HepG2 (cell line): ENCODE results near the gene SLC35B2. TPM values are rescaled to one million over a fixed set of nuclear protein-coding genes. Genes with fewer than 3 reads are reported as not detected.

Source experiments
- ARHGAP35 ChIP-seq: sonication (generic); formaldehyde crosslinking; IDR thresholded peaks from 2 replicates; pipeline ENCODE4 v1.9.0; 2022; ENCODE audit warnings: mild to moderate bottlenecking, inconsistent platforms, moderate library complexity, missing genetic modification reagents, borderline replicate concordance
- CCDC6 ChIP-seq: sonication (generic); formaldehyde crosslinking; IDR thresholded peaks from 2 replicates; pipeline ENCODE4 v1.8.1; 2022; ENCODE audit warnings: mild to moderate bottlenecking, missing genetic modification reagents, moderate library complexity
- FLYWCH1 ChIP-seq: sonication (generic); formaldehyde crosslinking; IDR thresholded peaks from 2 replicates; pipeline ENCODE4 v1.8.1; 2023; ENCODE audit warnings: mild to moderate bottlenecking, missing genetic modification reagents
- KLF9 ChIP-seq: IDR thresholded peaks from 2 replicates; pipeline ENCODE4 v1.6.1; 2016; ENCODE audit warnings: low read depth
- NR2F1 ChIP-seq, 2 experiments: fragments of 450-650 bp in 1 of 2; formaldehyde crosslinking in 1 of 2; IDR thresholded peaks; 2 replicates each; pipeline versions ENCODE4 v1.5.0 to v1.6.1; 2016 to 2020; ENCODE audit warnings: mild to moderate bottlenecking in 1 of 2, missing compliant biosample characterization in 1 of 2, missing genetic modification reagents in 1 of 2, moderate library complexity in 1 of 2
- POLR2A ChIP-seq, 2 experiments: IDR thresholded peaks; 2 replicates each; pipeline ENCODE4 v1.6.1; 2011; ENCODE audit warnings: low read depth in 2 of 2, low read length in 2 of 2, mild to moderate bottlenecking in 1 of 2, moderate library complexity in 1 of 2; ENCODE audit not compliant: insufficient read depth in 1 of 2
- ZNF33B ChIP-seq: sonication (generic); formaldehyde crosslinking; IDR thresholded peaks from 2 replicates; pipeline ENCODE4 v1.5.1; 2020; ENCODE audit warnings: mild to moderate bottlenecking, missing genetic modification reagents
- ZNF441 ChIP-seq: sonication (generic); formaldehyde crosslinking; IDR thresholded peaks from 2 replicates; pipeline ENCODE4 v1.7.0; 2021; ENCODE audit warnings: missing genetic modification reagents, borderline replicate concordance
- ZNF577 ChIP-seq: sonication (generic); formaldehyde crosslinking; IDR thresholded peaks from 2 replicates; pipeline ENCODE4 v1.4.0; 2020; ENCODE audit warnings: mild to moderate bottlenecking, low read depth, missing genetic modification reagents, borderline replicate concordance
- ZSCAN30 ChIP-seq: sonication (generic); formaldehyde crosslinking; IDR thresholded peaks from 2 replicates; pipeline ENCODE4 v1.5.0; 2020; ENCODE audit warnings: mild to moderate bottlenecking, missing genetic modification reagents
- polyA plus RNA-seq, 8 experiments: library from polyadenylated mRNA; depleted of rRNA in 3 of 8; stranded (reverse) in 7 of 8; unstranded in 1 of 8; fragments of >200 nt; fragmentation: Illumina TruSeq in 4 of 8; extraction: Trizol in 4 of 8; gene quantifications; 2 replicates each; pipeline versions ENCODE4 v1.2.1 to v1.2.3, GENCODE V29; 2011 to 2016; ENCODE audit warnings: low read depth in 4 of 8, missing spikeins in 1 of 8, mixed read lengths in 1 of 8; ENCODE audit not compliant: insufficient read depth in 1 of 8
- total RNA-seq, 5 experiments: library from RNA; depleted of rRNA; stranded (reverse); fragments of >200 nt; fragmentation: Illumina TruSeq; extraction: Trizol; gene quantifications; 2 replicates each; pipeline ENCODE4 v1.2.3, GENCODE V29; 2016; ENCODE audit warnings: low read depth in 1 of 5
- TF ChIP-seq, protein P1 (sequence below): sonication (generic); formaldehyde crosslinking; IDR thresholded peaks from 2 replicates; pipeline ENCODE4 v1.4.0; 2020; ENCODE audit warnings: mild to moderate bottlenecking, missing genetic modification reagents, borderline replicate concordance
- TF ChIP-seq, protein P2 (sequence below): sonication (generic); formaldehyde crosslinking; IDR thresholded peaks from 2 replicates; pipeline ENCODE4 v1.5.0; 2020; ENCODE audit warnings: mild to moderate bottlenecking, missing genetic modification reagents, borderline replicate concordance
- TF ChIP-seq, protein P3 (sequence below): sonication (generic); formaldehyde crosslinking; IDR thresholded peaks from 2 replicates; pipeline ENCODE4 v1.4.0; 2020; ENCODE audit warnings: missing genetic modification reagents, borderline replicate concordance
- TF ChIP-seq, protein P4 (sequence below): IDR thresholded peaks from 2 replicates; pipeline ENCODE4 v1.6.1; 2016

Gene SLC35B2
- total and polyA plus RNA-seq, 2 of the 13 experiments (the other 11 are each of a cell fraction or from before 2014, with no cell fraction given) = 61.1 to 148 TPM

DNA sequence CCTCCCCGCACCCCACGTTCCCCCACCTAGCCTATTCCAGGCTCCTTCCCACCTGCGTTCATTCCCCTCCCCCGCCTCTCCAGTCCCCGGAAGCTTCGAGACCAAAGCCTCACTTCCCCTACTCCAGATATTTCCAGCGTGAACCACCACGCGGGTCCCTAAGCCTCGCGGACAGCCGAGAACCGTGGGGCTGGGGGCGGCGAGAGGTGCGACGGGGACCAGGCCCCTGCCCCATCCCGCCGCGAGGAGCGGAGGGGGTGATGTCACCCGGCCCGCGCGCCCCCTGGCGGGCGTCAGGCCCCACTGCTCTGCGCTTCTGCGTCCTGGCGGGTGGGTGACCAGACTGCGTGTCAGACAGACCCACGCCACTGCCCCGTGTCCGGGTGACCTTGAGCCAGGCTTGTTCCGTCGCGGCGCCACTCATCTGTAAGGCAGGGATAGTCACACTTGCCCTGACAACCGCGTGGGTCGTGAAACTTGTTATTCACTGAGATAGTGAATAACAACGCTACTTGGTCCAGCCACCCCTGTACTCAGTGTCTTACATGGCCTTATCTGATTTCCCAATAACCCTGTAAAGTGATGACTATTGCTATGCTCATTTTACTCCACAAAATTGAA, 19.4 kb downstream of the SLC35B2 start (continued):
- TF ChIP-seq ZNF441 (CRISPR knock-in tag) (peak; percentile 70), ARHGAP35 (CRISPR knock-in tag) (peak; percentile 81; the same call in 1 of the 2 replicates), CCDC6 (CRISPR knock-in tag) (no peak), KLF9 (CRISPR knock-in tag) (0 out of 2 replicates have a peak, but pooled peaks have one; percentile 35), FLYWCH1 (CRISPR knock-in tag) (no peak), NR2F1 (CRISPR knock-in tag; IDR thresholded peaks at IDR 0.05) (no peak; a peak in 1 of 4 replicates), POLR2A (IDR thresholded peaks at IDR 0.05; ENCODE audit: insufficient read depth in 1 of 2, low read depth in 2 of 2, low read length in 2 of 2) (no peak), ZNF577 (CRISPR knock-in tag) (no peak), ZSCAN30 (no peak), ZNF33B (CRISPR knock-in tag) (peak; percentile 81; the same call in 1 of the 2 replicates)
- TF ChIP-seq, protein P1, sequence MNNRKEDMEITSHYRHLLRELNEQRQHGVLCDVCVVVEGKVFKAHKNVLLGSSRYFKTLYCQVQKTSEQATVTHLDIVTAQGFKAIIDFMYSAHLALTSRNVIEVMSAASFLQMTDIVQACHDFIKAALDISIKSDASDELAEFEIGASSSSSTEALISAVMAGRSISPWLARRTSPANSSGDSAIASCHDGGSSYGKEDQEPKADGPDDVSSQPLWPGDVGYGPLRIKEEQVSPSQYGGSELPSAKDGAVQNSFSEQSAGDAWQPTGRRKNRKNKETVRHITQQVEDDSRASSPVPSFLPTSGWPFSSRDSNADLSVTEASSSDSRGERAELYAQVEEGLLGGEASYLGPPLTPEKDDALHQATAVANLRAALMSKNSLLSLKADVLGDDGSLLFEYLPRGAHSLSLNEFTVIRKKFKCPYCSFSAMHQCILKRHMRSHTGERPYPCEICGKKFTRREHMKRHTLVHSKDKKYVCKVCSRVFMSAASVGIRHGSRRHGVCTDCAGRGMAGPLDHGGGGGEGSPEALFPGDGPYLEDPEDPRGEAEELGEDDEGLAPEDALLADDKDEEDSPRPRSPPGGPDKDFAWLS = no peak
- TF ChIP-seq, protein P2, sequence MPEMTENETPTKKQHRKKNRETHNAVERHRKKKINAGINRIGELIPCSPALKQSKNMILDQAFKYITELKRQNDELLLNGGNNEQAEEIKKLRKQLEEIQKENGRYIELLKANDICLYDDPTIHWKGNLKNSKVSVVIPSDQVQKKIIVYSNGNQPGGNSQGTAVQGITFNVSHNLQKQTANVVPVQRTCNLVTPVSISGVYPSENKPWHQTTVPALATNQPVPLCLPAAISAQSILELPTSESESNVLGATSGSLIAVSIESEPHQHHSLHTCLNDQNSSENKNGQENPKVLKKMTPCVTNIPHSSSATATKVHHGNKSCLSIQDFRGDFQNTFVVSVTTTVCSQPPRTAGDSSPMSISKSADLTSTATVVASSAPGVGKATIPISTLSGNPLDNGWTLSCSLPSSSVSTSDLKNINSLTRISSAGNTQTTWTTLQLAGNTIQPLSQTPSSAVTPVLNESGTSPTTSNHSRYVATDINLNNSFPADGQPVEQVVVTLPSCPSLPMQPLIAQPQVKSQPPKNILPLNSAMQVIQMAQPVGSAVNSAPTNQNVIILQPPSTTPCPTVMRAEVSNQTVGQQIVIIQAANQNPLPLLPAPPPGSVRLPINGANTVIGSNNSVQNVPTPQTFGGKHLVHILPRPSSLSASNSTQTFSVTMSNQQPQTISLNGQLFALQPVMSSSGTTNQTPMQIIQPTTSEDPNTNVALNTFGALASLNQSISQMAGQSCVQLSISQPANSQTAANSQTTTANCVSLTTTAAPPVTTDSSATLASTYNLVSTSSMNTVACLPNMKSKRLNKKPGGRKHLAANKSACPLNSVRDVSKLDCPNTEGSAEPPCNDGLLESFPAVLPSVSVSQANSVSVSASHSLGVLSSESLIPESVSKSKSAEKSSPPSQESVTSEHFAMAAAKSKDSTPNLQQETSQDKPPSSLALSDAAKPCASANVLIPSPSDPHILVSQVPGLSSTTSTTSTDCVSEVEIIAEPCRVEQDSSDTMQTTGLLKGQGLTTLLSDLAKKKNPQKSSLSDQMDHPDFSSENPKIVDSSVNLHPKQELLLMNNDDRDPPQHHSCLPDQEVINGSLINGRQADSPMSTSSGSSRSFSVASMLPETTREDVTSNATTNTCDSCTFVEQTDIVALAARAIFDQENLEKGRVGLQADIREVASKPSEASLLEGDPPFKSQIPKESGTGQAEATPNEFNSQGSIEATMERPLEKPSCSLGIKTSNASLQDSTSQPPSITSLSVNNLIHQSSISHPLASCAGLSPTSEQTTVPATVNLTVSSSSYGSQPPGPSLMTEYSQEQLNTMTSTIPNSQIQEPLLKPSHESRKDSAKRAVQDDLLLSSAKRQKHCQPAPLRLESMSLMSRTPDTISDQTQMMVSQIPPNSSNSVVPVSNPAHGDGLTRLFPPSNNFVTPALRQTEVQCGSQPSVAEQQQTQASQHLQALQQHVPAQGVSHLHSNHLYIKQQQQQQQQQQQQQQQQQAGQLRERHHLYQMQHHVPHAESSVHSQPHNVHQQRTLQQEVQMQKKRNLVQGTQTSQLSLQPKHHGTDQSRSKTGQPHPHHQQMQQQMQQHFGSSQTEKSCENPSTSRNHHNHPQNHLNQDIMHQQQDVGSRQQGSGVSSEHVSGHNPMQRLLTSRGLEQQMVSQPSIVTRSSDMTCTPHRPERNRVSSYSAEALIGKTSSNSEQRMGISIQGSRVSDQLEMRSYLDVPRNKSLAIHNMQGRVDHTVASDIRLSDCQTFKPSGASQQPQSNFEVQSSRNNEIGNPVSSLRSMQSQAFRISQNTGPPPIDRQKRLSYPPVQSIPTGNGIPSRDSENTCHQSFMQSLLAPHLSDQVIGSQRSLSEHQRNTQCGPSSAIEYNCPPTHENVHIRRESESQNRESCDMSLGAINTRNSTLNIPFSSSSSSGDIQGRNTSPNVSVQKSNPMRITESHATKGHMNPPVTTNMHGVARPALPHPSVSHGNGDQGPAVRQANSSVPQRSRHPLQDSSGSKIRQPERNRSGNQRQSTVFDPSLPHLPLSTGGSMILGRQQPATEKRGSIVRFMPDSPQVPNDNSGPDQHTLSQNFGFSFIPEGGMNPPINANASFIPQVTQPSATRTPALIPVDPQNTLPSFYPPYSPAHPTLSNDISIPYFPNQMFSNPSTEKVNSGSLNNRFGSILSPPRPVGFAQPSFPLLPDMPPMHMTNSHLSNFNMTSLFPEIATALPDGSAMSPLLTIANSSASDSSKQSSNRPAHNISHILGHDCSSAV = peak; percentile 70; the same call in 1 of the 2 replicates
- TF ChIP-seq, protein P3, sequence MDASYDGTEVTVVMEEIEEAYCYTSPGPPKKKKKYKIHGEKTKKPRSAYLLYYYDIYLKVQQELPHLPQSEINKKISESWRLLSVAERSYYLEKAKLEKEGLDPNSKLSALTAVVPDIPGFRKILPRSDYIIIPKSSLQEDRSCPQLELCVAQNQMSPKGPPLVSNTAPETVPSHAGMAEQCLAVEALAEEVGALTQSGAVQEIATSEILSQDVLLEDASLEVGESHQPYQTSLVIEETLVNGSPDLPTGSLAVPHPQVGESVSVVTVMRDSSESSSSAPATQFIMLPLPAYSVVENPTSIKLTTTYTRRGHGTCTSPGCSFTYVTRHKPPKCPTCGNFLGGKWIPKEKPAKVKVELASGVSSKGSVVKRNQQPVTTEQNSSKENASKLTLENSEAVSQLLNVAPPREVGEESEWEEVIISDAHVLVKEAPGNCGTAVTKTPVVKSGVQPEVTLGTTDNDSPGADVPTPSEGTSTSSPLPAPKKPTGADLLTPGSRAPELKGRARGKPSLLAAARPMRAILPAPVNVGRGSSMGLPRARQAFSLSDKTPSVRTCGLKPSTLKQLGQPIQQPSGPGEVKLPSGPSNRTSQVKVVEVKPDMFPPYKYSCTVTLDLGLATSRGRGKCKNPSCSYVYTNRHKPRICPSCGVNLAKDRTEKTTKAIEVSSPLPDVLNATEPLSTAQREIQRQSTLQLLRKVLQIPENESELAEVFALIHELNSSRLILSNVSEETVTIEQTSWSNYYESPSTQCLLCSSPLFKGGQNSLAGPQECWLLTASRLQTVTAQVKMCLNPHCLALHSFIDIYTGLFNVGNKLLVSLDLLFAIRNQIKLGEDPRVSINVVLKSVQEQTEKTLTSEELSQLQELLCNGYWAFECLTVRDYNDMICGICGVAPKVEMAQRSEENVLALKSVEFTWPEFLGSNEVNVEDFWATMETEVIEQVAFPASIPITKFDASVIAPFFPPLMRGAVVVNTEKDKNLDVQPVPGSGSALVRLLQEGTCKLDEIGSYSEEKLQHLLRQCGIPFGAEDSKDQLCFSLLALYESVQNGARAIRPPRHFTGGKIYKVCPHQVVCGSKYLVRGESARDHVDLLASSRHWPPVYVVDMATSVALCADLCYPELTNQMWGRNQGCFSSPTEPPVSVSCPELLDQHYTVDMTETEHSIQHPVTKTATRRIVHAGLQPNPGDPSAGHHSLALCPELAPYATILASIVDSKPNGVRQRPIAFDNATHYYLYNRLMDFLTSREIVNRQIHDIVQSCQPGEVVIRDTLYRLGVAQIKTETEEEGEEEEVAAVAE (CRISPR knock-in tag) = peak; percentile 67; the same call in 1 of the 2 replicates
- TF ChIP-seq, protein P4, sequence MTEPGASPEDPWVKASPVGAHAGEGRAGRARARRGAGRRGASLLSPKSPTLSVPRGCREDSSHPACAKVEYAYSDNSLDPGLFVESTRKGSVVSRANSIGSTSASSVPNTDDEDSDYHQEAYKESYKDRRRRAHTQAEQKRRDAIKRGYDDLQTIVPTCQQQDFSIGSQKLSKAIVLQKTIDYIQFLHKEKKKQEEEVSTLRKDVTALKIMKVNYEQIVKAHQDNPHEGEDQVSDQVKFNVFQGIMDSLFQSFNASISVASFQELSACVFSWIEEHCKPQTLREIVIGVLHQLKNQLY (CRISPR knock-in tag) = no peak
